SK-N-SH treated with all-trans-retinoic acid at 6 μM for 48 hours (cell line): Measurements from ENCODE around the gene PSMB3.

Source experiments
- ATAC-seq: fragments of 200-7000 bp; cut with Tn5 transposase; 3 replicates; pipeline ENCODE4 v1.9.1; 2020; ENCODE audit warnings: mild to moderate bottlenecking, moderate library complexity
- ARNTL ChIP-seq: fragments of 450-650 bp; formaldehyde crosslinking; IDR thresholded peaks from 2 replicates; pipeline ENCODE4 v1.5.0; 2020; ENCODE audit warnings: low read depth, mild to moderate bottlenecking, moderate library complexity, borderline replicate concordance
- BACH2 ChIP-seq: fragments of 250-450 bp; sonication (Bioruptor Pico); IDR thresholded peaks from 2 replicates; pipeline ENCODE4 v1.9.0; 2021; ENCODE audit warnings: mild to moderate bottlenecking, borderline replicate concordance
- CSDC2 ChIP-seq: fragments of 250-450 bp; sonication (Bioruptor Pico); IDR thresholded peaks from 2 replicates; pipeline ENCODE4 v1.5.0; 2020; ENCODE audit warnings: mild to moderate bottlenecking, moderate library complexity
- ESRRG ChIP-seq: fragments of 250-450 bp; sonication (Bioruptor Pico); IDR thresholded peaks from 2 replicates; pipeline ENCODE4 v1.6.1; 2021; ENCODE audit warnings: mild to moderate bottlenecking
- GLIS3 ChIP-seq: fragments of 250-450 bp; sonication (Bioruptor Pico); IDR thresholded peaks from 2 replicates; pipeline ENCODE4 v1.5.0; 2020; ENCODE audit warnings: mild to moderate bottlenecking, moderate library complexity
- ISL1 ChIP-seq: fragments of 250-450 bp; sonication (Bioruptor Pico); IDR thresholded peaks from 2 replicates; pipeline ENCODE4 v2.1.2; 2022; ENCODE audit warnings: mild to moderate bottlenecking, moderate library complexity
- OSR1 ChIP-seq: fragments of 250-450 bp; sonication (Bioruptor Pico); IDR thresholded peaks from 2 replicates; pipeline ENCODE4 v1.8.0; 2022; ENCODE audit warnings: moderate library complexity, mild to moderate bottlenecking, inconsistent platforms
- PPARA ChIP-seq: fragments of 250-450 bp; sonication (Bioruptor Pico); IDR thresholded peaks from 2 replicates; pipeline ENCODE4 v1.5.0; 2020; ENCODE audit warnings: mild to moderate bottlenecking, borderline replicate concordance
- RARB ChIP-seq: fragments of 250-450 bp; sonication (Bioruptor Pico); IDR thresholded peaks from 2 replicates; pipeline ENCODE4 v1.8.0; 2021; ENCODE audit warnings: mild to moderate bottlenecking, moderate library complexity
- SNAI2 ChIP-seq: fragments of 250-450 bp; sonication (Bioruptor Pico); IDR thresholded peaks from 2 replicates; pipeline ENCODE4 v1.5.0; 2020; ENCODE audit warnings: mild to moderate bottlenecking, moderate library complexity
- TCF4 ChIP-seq: fragments of 250-450 bp; sonication (Bioruptor Pico); IDR thresholded peaks from 2 replicates; pipeline ENCODE4 v1.8.0; 2021; ENCODE audit warnings: mild to moderate bottlenecking, moderate library complexity, borderline replicate concordance
- TOX ChIP-seq: fragments of 250-450 bp; sonication (Bioruptor Pico); IDR thresholded peaks from 2 replicates; pipeline ENCODE4 v1.8.0; 2021; ENCODE audit warnings: mild to moderate bottlenecking, moderate library complexity, borderline replicate concordance
- ZC3H10 ChIP-seq: fragments of 250-450 bp; sonication (Bioruptor Pico); IDR thresholded peaks from 2 replicates; pipeline ENCODE4 v1.5.1; 2021; ENCODE audit warnings: mild to moderate bottlenecking, moderate library complexity
- ZFP3 ChIP-seq: fragments of 250-450 bp; sonication (Bioruptor Pico); IDR thresholded peaks from 2 replicates; pipeline ENCODE4 v1.5.0; 2020; ENCODE audit warnings: mild to moderate bottlenecking, moderate library complexity
- ZFP30 ChIP-seq: fragments of 450-650 bp; formaldehyde crosslinking; IDR thresholded peaks from 2 replicates; pipeline ENCODE4 v1.5.0; 2022; ENCODE audit warnings: mild to moderate bottlenecking, moderate library complexity
- ZNF565 ChIP-seq: fragments of 450-650 bp; formaldehyde crosslinking; conservative IDR thresholded peaks from 2 replicates; pipeline ENCODE4 v1.5.0; 2020; ENCODE audit warnings: low read depth, mild to moderate bottlenecking, moderate library complexity
- ZNF70 ChIP-seq: fragments of 450-650 bp; formaldehyde crosslinking; IDR thresholded peaks from 2 replicates; pipeline ENCODE4 v1.5.0; 2020; ENCODE audit warnings: mild to moderate bottlenecking, moderate library complexity
- TF ChIP-seq, protein P1 (sequence below): fragments of 250-450 bp; sonication (Bioruptor Pico); IDR thresholded peaks from 2 replicates; pipeline ENCODE4 v1.5.0; 2020; ENCODE audit warnings: mild to moderate bottlenecking, moderate library complexity
- TF ChIP-seq, protein P2 (sequence below): fragments of 250-450 bp; sonication (Bioruptor Pico); IDR thresholded peaks from 2 replicates; pipeline ENCODE4 v1.5.1; 2021; ENCODE audit warnings: mild to moderate bottlenecking, moderate library complexity
- TF ChIP-seq, protein P3 (sequence below): fragments of 250-450 bp; sonication (Bioruptor Pico); IDR thresholded peaks from 2 replicates; pipeline ENCODE4 v1.5.1; 2020; ENCODE audit warnings: low read depth, mild to moderate bottlenecking, moderate library complexity
- TF ChIP-seq, protein P4 (sequence below): fragments of 250-450 bp; sonication (Bioruptor Pico); IDR thresholded peaks from 2 replicates; pipeline ENCODE4 v1.8.0; 2021; ENCODE audit warnings: low read depth, mild to moderate bottlenecking, moderate library complexity, borderline replicate concordance
- TF ChIP-seq, protein P5 (sequence below): fragments of 250-450 bp; sonication (Bioruptor Pico); IDR thresholded peaks from 2 replicates; pipeline ENCODE4 v1.8.0; 2020; ENCODE audit warnings: mild to moderate bottlenecking, moderate library complexity, borderline replicate concordance

PSMB3 gene

DNA sequence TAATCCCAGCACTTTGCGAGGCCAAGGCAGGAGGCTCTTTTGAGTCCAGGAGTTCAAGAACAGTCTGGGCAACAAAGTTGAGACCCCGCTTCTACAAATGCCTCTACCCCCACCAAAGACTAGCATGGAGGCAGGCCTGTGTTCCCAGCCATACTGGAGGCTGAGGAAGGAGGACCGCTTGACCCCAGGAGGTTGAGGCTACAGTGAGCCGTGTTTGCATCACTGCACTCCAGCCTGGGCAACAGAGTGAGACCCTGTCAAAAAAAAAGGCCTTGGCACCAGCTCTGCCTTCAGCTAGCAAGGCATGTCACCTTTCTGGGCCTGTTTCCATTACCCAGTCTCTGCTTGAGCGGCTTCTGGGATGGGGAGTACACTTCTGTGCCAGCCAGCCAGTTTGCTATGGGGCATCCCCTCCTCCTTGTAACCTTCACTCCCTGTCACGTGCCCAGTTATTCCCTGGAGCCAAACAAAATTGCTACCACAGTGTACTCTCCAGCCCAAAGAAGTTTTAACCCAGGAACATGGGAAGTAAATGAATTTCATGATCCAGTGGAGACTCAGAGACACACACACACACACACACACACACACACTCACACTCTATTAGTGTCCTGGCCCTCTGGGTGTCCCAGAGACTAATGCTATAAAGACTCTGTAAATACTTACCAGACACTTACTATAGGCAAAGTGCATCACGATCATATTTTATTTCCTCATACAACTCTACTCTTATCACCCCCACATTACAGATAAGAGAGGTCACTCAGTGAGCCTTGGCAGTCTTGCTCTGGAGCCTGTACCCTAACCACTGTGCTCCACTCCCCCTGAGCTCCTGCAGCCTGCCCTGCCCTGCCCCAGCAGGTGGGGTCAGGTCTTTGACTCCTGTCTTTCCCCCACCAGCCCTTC is 19.9 kb upstream of the PSMB3 start:
- no peak for ATAC-seq
- TF ChIP-seq, protein P1, sequence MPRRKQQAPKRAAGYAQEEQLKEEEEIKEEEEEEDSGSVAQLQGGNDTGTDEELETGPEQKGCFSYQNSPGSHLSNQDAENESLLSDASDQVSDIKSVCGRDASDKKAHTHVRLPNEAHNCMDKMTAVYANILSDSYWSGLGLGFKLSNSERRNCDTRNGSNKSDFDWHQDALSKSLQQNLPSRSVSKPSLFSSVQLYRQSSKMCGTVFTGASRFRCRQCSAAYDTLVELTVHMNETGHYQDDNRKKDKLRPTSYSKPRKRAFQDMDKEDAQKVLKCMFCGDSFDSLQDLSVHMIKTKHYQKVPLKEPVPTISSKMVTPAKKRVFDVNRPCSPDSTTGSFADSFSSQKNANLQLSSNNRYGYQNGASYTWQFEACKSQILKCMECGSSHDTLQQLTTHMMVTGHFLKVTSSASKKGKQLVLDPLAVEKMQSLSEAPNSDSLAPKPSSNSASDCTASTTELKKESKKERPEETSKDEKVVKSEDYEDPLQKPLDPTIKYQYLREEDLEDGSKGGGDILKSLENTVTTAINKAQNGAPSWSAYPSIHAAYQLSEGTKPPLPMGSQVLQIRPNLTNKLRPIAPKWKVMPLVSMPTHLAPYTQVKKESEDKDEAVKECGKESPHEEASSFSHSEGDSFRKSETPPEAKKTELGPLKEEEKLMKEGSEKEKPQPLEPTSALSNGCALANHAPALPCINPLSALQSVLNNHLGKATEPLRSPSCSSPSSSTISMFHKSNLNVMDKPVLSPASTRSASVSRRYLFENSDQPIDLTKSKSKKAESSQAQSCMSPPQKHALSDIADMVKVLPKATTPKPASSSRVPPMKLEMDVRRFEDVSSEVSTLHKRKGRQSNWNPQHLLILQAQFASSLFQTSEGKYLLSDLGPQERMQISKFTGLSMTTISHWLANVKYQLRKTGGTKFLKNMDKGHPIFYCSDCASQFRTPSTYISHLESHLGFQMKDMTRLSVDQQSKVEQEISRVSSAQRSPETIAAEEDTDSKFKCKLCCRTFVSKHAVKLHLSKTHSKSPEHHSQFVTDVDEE = no peak
- TF ChIP-seq ZC3H10 = no peak
- TF ChIP-seq ZFP3 (CRISPR knock-in tag) = no peak
- no peak for TF ChIP-seq ARNTL (CRISPR knock-in tag)
- TF ChIP-seq SNAI2 (CRISPR knock-in tag) = no peak
- TF ChIP-seq RARB (CRISPR knock-in tag) = no peak
- TF ChIP-seq TCF4 (CRISPR knock-in tag) = no peak
- TF ChIP-seq, protein P2, sequence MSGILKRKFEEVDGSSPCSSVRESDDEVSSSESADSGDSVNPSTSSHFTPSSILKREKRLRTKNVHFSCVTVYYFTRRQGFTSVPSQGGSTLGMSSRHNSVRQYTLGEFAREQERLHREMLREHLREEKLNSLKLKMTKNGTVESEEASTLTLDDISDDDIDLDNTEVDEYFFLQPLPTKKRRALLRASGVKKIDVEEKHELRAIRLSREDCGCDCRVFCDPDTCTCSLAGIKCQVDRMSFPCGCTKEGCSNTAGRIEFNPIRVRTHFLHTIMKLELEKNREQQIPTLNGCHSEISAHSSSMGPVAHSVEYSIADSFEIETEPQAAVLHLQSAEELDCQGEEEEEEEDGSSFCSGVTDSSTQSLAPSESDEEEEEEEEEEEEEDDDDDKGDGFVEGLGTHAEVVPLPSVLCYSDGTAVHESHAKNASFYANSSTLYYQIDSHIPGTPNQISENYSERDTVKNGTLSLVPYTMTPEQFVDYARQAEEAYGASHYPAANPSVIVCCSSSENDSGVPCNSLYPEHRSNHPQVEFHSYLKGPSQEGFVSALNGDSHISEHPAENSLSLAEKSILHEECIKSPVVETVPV (CRISPR knock-in tag) = no peak
- no peak for TF ChIP-seq BACH2
- no peak for TF ChIP-seq ESRRG (CRISPR knock-in tag)
- TF ChIP-seq, protein P3, sequence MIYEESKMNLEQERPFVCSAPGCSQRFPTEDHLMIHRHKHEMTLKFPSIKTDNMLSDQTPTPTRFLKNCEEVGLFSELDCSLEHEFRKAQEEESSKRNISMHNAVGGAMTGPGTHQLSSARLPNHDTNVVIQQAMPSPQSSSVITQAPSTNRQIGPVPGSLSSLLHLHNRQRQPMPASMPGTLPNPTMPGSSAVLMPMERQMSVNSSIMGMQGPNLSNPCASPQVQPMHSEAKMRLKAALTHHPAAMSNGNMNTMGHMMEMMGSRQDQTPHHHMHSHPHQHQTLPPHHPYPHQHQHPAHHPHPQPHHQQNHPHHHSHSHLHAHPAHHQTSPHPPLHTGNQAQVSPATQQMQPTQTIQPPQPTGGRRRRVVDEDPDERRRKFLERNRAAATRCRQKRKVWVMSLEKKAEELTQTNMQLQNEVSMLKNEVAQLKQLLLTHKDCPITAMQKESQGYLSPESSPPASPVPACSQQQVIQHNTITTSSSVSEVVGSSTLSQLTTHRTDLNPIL (CRISPR knock-in tag) = no peak
- TF ChIP-seq ZNF565 = no peak
- TF ChIP-seq, protein P4, sequence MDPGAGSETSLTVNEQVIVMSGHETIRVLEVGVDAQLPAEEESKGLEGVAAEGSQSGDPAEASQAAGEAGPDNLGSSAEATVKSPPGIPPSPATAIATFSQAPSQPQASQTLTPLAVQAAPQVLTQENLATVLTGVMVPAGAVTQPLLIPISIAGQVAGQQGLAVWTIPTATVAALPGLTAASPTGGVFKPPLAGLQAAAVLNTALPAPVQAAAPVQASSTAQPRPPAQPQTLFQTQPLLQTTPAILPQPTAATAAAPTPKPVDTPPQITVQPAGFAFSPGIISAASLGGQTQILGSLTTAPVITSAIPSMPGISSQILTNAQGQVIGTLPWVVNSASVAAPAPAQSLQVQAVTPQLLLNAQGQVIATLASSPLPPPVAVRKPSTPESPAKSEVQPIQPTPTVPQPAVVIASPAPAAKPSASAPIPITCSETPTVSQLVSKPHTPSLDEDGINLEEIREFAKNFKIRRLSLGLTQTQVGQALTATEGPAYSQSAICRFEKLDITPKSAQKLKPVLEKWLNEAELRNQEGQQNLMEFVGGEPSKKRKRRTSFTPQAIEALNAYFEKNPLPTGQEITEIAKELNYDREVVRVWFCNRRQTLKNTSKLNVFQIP (CRISPR knock-in tag) = no peak
- TF ChIP-seq PPARA = no peak
- no peak for TF ChIP-seq ZNF70
- TF ChIP-seq, protein P5, sequence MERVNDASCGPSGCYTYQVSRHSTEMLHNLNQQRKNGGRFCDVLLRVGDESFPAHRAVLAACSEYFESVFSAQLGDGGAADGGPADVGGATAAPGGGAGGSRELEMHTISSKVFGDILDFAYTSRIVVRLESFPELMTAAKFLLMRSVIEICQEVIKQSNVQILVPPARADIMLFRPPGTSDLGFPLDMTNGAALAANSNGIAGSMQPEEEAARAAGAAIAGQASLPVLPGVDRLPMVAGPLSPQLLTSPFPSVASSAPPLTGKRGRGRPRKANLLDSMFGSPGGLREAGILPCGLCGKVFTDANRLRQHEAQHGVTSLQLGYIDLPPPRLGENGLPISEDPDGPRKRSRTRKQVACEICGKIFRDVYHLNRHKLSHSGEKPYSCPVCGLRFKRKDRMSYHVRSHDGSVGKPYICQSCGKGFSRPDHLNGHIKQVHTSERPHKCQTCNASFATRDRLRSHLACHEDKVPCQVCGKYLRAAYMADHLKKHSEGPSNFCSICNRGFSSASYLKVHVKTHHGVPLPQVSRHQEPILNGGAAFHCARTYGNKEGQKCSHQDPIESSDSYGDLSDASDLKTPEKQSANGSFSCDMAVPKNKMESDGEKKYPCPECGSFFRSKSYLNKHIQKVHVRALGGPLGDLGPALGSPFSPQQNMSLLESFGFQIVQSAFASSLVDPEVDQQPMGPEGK (CRISPR knock-in tag) = no peak
- TF ChIP-seq OSR1 = no peak

DNA sequence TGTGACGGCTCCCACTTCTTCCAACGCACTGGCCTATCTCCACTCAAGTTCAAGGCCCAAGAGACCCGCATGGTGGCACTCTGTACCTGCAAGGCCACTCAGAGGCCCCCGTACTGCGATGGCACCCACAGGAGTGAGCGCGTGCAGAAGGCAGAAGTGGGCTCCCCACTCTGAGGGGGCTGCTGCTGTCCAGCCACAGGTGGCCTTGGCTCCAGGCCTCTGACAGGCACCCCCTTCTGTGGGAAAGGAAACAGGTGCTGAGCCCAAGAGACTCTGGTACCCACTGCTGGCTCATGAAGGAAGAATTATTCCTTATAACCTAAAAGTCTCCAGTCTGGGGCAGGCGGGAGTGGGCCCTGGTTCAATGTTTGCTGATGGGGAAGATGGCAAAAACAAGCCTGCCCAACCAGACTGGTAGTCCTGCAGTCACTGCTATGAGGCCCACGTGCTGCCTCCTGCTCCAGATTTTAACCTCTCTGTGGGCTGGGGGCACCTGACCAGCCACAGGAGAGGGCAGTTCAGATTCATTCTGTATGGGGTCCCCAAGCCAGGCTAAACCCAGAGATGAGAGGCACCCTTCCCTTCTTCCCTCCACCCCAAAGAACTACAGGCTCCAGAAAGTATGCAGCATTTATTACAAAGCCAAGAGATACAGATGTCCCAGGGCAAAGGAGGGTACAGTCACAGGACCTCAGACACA is 19.1 kb upstream of the PSMB3 start:
- no peak for ATAC-seq
- TF ChIP-seq ESRRG (CRISPR knock-in tag) = no peak
- no peak for TF ChIP-seq CSDC2 (CRISPR knock-in tag)
- no peak for TF ChIP-seq TCF4 (CRISPR knock-in tag)
- no peak for TF ChIP-seq TOX
- no peak for TF ChIP-seq RARB (CRISPR knock-in tag)
- no peak for TF ChIP-seq SNAI2 (CRISPR knock-in tag)
- TF ChIP-seq ZNF70 = no peak
- TF ChIP-seq, protein P4 (CRISPR knock-in tag) = no peak
- TF ChIP-seq ISL1 (CRISPR knock-in tag) = no peak
- TF ChIP-seq BACH2 = no peak
- TF ChIP-seq, protein P5 (CRISPR knock-in tag) = no peak
- TF ChIP-seq ZFP30 = no peak
- TF ChIP-seq ARNTL (CRISPR knock-in tag) = no peak
- TF ChIP-seq ZC3H10 = no peak
- no peak for TF ChIP-seq GLIS3
